ENCODE data around the gene IKZF4. TPM values are rescaled to one million over a fixed set of nuclear protein-coding genes. Genes with fewer than 3 reads are reported as not detected.
"Not testable (repeated sequence)": the region's sequence is repeated elsewhere in the genome, so short reads cannot be mapped to it uniquely, and the experiment has no call there.

IKZF4 gene
- total RNA-seq, 1 donor from 2014 or later: 22.5 TPM

- Mint-ChIP-seq H3K4me1 (peaks cover 15% of the 10 kb centered on the region), H3K4me3 (no peak overlapping the region), H3K27me3 (ENCODE audit: low read depth) (no peaks in the 10 kb centered on the region), H3K36me3 (peaks cover 8% of the 10 kb centered on the region), H3K27ac (peak overlapping the region; percentile 72), H3K9me3 (no peaks in the 10 kb centered on the region)
- DNase-seq (ENCODE audit: low spot score in 2 of 2, unreplicated experiment in 2 of 2): no peak
- no peak for TF ChIP-seq CTCF (IDR thresholded peaks at IDR 0.05; ENCODE audit: unreplicated experiment)
These were observed 25.4 kb downstream of the IKZF4 start for GRCh38 chr12:56046027-56046780.

GRCh38 chr12:56053407-56053893 lies 32.6 kb downstream of the IKZF4 start:
- TF ChIP-seq CTCF (IDR thresholded peaks at IDR 0.05; ENCODE audit: unreplicated experiment): no peak
- Mint-ChIP-seq H3K27me3 (ENCODE audit: low read depth) (no peaks in the 10 kb centered on the region), H3K27ac (no peak overlapping the region)

GRCh38 chr12:56059964-56060363 lies 39.1 kb downstream of the IKZF4 start:
- H3K36me3 Mint-ChIP-seq; H3K27ac Mint-ChIP-seq; H3K9me3 Mint-ChIP-seq; DNase-seq (ENCODE audit: low spot score in 2 of 2, unreplicated experiment in 2 of 2); H3K4me1 Mint-ChIP-seq; H3K4me3 Mint-ChIP-seq; H3K27me3 Mint-ChIP-seq (ENCODE audit: low read depth): not testable (repeated sequence)

More at GRCh38 chr12:56053407-56053893, 32.6 kb downstream of the IKZF4 start:
- no peaks in the 10 kb centered on the region for H3K36me3 Mint-ChIP-seq
- no peaks in the 10 kb centered on the region for H3K9me3 Mint-ChIP-seq
- peaks cover 2% of the 10 kb centered on the region for H3K4me1 Mint-ChIP-seq
- no peak overlapping the region for H3K4me3 Mint-ChIP-seq
- DNase-seq (ENCODE audit: low spot score in 2 of 2, unreplicated experiment in 2 of 2): no peak

- TF ChIP-seq CTCF (IDR thresholded peaks at IDR 0.05; ENCODE audit: unreplicated experiment): no peak
- Mint-ChIP-seq H3K4me3 (no peak overlapping the region), H3K27me3 (ENCODE audit: low read depth) (no peaks in the 10 kb centered on the region), H3K9me3 (no peaks in the 10 kb centered on the region), H3K27ac (no peak overlapping the region), H3K36me3 (no peaks in the 10 kb centered on the region), H3K4me1 (no peaks in the 10 kb centered on the region)
- DNase-seq (ENCODE audit: low spot score in 2 of 2, unreplicated experiment in 2 of 2): no peak
These were observed 41.1 kb downstream of the IKZF4 start for GRCh38 chr12:56061982-56062381.

- H3K36me3 Mint-ChIP-seq: no peaks in the 10 kb centered on the region
- no peaks in the 10 kb centered on the region for H3K27me3 Mint-ChIP-seq (ENCODE audit: low read depth)
- no peak overlapping the region for H3K27ac Mint-ChIP-seq
- no peaks in the 10 kb centered on the region for H3K9me3 Mint-ChIP-seq
- DNase-seq (ENCODE audit: low spot score in 2 of 2, unreplicated experiment in 2 of 2): no peak
- no peak for TF ChIP-seq CTCF (IDR thresholded peaks at IDR 0.05; ENCODE audit: unreplicated experiment)
- H3K4me3 Mint-ChIP-seq: no peak overlapping the region
- no peaks in the 10 kb centered on the region for H3K4me1 Mint-ChIP-seq
These were observed 42.2 kb downstream of the IKZF4 start for GRCh38 chr12:56062996-56063395.

GRCh38 chr12:56071648-56072047 lies 50.8 kb downstream of the IKZF4 start:
- no peak for TF ChIP-seq CTCF (IDR thresholded peaks at IDR 0.05; ENCODE audit: unreplicated experiment)
- Mint-ChIP-seq H3K4me1 (no peaks in the 10 kb centered on the region), H3K27me3 (ENCODE audit: low read depth) (no peaks in the 10 kb centered on the region), H3K27ac (no peak overlapping the region), H3K9me3 (no peaks in the 10 kb centered on the region), H3K4me3 (no peak overlapping the region), H3K36me3 (no peaks in the 10 kb centered on the region)
- no peak for DNase-seq (ENCODE audit: low spot score in 2 of 2, unreplicated experiment in 2 of 2)
